MM.1S (cell line): ENCODE measurements around the gene PLXND1.
"Not testable (repeated sequence)": the region's sequence is repeated elsewhere in the genome, so short reads cannot be mapped to it uniquely, and the experiment has no call there.

Source experiments
- DNase-seq: peaks from one replicate; pipeline ENCODE4 v3.0.0-alpha.2; 2015
- H2AFZ ChIP-seq: fragments of 300-600 bp; sonication (generic); 2 replicates; pipeline ENCODE4 v1.6.0; 2016; ENCODE audit warnings: antibody characterized with exemption, low read length
- H3F3A ChIP-seq: fragments of 300-600 bp; sonication (generic); 2 replicates; pipeline ENCODE4 v1.6.1; 2016; ENCODE audit warnings: mild to moderate bottlenecking, antibody characterized with exemption, low read length, moderate library complexity, mixed read lengths; ENCODE audit not compliant: insufficient read depth
- H3K27ac ChIP-seq: fragments of 300-600 bp; sonication (generic); 2 replicates; pipeline ENCODE4 v1.5.1; 2016; ENCODE audit warnings: mild to moderate bottlenecking, low read length
- H3K27me3 ChIP-seq: fragments of 300-600 bp; sonication (generic); replicated peaks from 2 replicates; pipeline ENCODE4 v1.6.0; 2016; ENCODE audit warnings: low read length; ENCODE audit not compliant: insufficient read depth
- H3K36me3 ChIP-seq: fragments of 300-600 bp; sonication (generic); replicated peaks from 2 replicates; pipeline ENCODE4 v1.6.1; 2016; ENCODE audit warnings: mild to moderate bottlenecking, low read length, mixed read lengths; ENCODE audit not compliant: insufficient read depth
- H3K4me1 ChIP-seq: fragments of 300-600 bp; sonication (generic); 2 replicates; pipeline ENCODE4 v1.6.1; 2016; ENCODE audit warnings: low read length, mixed read lengths
- H3K4me2 ChIP-seq: fragments of 300-600 bp; sonication (generic); 2 replicates; pipeline ENCODE4 v1.6.0; 2016; ENCODE audit warnings: low read depth, low read length
- H3K4me3 ChIP-seq: fragments of 300-600 bp; sonication (generic); 2 replicates; pipeline ENCODE4 v1.5.1; 2016; ENCODE audit warnings: low read length, mixed read lengths
- H3K79me2 ChIP-seq: fragments of 300-600 bp; sonication (generic); 2 replicates; pipeline ENCODE4 v1.6.1; 2016; ENCODE audit warnings: mixed run types, low read length, mixed read lengths
- H3K9ac ChIP-seq: fragments of 300-600 bp; sonication (generic); 2 replicates; pipeline ENCODE4 v1.6.1; 2016; ENCODE audit warnings: low read length, mixed read lengths
- H3K9me2 ChIP-seq: fragments of 300-600 bp; sonication (generic); replicated peaks from 2 replicates; pipeline ENCODE4 v1.6.1; 2016; ENCODE audit warnings: mild to moderate bottlenecking, low read length, mixed read lengths; ENCODE audit not compliant: insufficient read depth
- H3K9me3 ChIP-seq: fragments of 300-600 bp; sonication (generic); replicated peaks from 2 replicates; pipeline ENCODE4 v1.6.1; 2016; ENCODE audit warnings: mild to moderate bottlenecking, low read length, mixed read lengths; ENCODE audit not compliant: insufficient read depth
- H4K20me1 ChIP-seq: fragments of 300-600 bp; sonication (generic); 2 replicates; pipeline ENCODE4 v1.6.1; 2016; ENCODE audit warnings: mild to moderate bottlenecking, low read length, moderate library complexity, mixed read lengths; ENCODE audit not compliant: insufficient read depth
- EZH2 ChIP-seq: fragments of 300-600 bp; sonication (generic); optimal IDR thresholded peaks from 2 replicates; pipeline ENCODE3; 2017; ENCODE audit warnings: low read depth, mild to moderate bottlenecking, antibody characterized with exemption, low read length, mixed read lengths
- EZH2phosphoT487 ChIP-seq: fragments of 300-600 bp; sonication (generic); IDR thresholded peaks from 2 replicates; pipeline ENCODE4 v1.6.1; 2018; ENCODE audit warnings: antibody characterized with exemption, low read length
- TF ChIP-seq, protein P1 (sequence below): fragments of 300-600 bp; sonication (generic); IDR thresholded peaks from 2 replicates; pipeline ENCODE4 v1.5.1; 2016; ENCODE audit warnings: antibody characterized with exemption, low read length, mixed read lengths

PLXND1 gene

GRCh38 chr3:129518581-129518980 lies 87.9 kb downstream of the PLXND1 start:
- Histone ChIP-seq H3K4me1 (no peaks in the 10 kb centered on the region), H3K4me3 (no peak overlapping the region), H3K4me2 (no peak overlapping the region), H2AFZ (no peak overlapping the region), H3K27ac (no peak overlapping the region), H4K20me1 (no peaks in the 10 kb centered on the region), H3F3A (no peaks in the 10 kb centered on the region), H3K36me3 (no peaks in the 10 kb centered on the region), H3K9me2 (no peaks in the 10 kb centered on the region), H3K9me3 (no peaks in the 10 kb centered on the region), H3K9ac (no peak overlapping the region), H3K27me3 (no peaks in the 10 kb centered on the region), H3K79me2 (no peaks in the 10 kb centered on the region)
- no peak for DNase-seq
- TF ChIP-seq EZH2phosphoT487 (no peak), EZH2 (no peak)
- TF ChIP-seq, protein P1, sequence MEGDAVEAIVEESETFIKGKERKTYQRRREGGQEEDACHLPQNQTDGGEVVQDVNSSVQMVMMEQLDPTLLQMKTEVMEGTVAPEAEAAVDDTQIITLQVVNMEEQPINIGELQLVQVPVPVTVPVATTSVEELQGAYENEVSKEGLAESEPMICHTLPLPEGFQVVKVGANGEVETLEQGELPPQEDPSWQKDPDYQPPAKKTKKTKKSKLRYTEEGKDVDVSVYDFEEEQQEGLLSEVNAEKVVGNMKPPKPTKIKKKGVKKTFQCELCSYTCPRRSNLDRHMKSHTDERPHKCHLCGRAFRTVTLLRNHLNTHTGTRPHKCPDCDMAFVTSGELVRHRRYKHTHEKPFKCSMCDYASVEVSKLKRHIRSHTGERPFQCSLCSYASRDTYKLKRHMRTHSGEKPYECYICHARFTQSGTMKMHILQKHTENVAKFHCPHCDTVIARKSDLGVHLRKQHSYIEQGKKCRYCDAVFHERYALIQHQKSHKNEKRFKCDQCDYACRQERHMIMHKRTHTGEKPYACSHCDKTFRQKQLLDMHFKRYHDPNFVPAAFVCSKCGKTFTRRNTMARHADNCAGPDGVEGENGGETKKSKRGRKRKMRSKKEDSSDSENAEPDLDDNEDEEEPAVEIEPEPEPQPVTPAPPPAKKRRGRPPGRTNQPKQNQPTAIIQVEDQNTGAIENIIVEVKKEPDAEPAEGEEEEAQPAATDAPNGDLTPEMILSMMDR: no peak

- H3K9ac ChIP-seq: no peak overlapping the region
These were observed 88.4 kb downstream of the PLXND1 start for GRCh38 chr3:129518038-129518561.

GRCh38 chr3:129517516-129517915 lies 89.0 kb downstream of the PLXND1 start:
- H3K27ac ChIP-seq: no peak overlapping the region
- no peaks in the 10 kb centered on the region for H3K4me1 ChIP-seq
- no peaks in the 10 kb centered on the region for H3K9me2 ChIP-seq
- H3K9ac ChIP-seq: no peak overlapping the region
- H3K79me2 ChIP-seq: no peaks in the 10 kb centered on the region
- no peak for DNase-seq
- no peaks in the 10 kb centered on the region for H3F3A ChIP-seq
- no peaks in the 10 kb centered on the region for H3K9me3 ChIP-seq
- H3K4me3 ChIP-seq: no peak overlapping the region
- H4K20me1 ChIP-seq: no peaks in the 10 kb centered on the region
- TF ChIP-seq EZH2phosphoT487 (no peak), EZH2 (no peak)
- TF ChIP-seq, protein P1: no peak
- H2AFZ ChIP-seq: no peak overlapping the region
- H3K27me3 ChIP-seq: no peaks in the 10 kb centered on the region
- no peak overlapping the region for H3K4me2 ChIP-seq
- H3K36me3 ChIP-seq: no peaks in the 10 kb centered on the region

More at GRCh38 chr3:129518038-129518561, 88.4 kb downstream of the PLXND1 start:
- H3K4me1 ChIP-seq: no peaks in the 10 kb centered on the region
- no peaks in the 10 kb centered on the region for H3K9me3 ChIP-seq
- H3K27me3 ChIP-seq: no peaks in the 10 kb centered on the region
- no peak overlapping the region for H3K4me3 ChIP-seq
- no peak overlapping the region for H3K27ac ChIP-seq
- no peaks in the 10 kb centered on the region for H3K79me2 ChIP-seq
- no peak overlapping the region for H2AFZ ChIP-seq
- H3K9me2 ChIP-seq: no peaks in the 10 kb centered on the region
- H3K36me3 ChIP-seq: no peaks in the 10 kb centered on the region
- H4K20me1 ChIP-seq: no peaks in the 10 kb centered on the region
- no peak for DNase-seq
- no peak overlapping the region for H3K4me2 ChIP-seq
- H3F3A ChIP-seq: no peaks in the 10 kb centered on the region
- TF ChIP-seq, protein P1: no peak
- TF ChIP-seq EZH2 (no peak), EZH2phosphoT487 (no peak)

- H3K4me1 ChIP-seq, H4K20me1 ChIP-seq, H3K79me2 ChIP-seq, H3K27me3 ChIP-seq, H2AFZ ChIP-seq, H3K9ac ChIP-seq, H3F3A ChIP-seq, DNase-seq, H3K27ac ChIP-seq, H3K9me2 ChIP-seq, H3K9me3 ChIP-seq, H3K36me3 ChIP-seq, H3K4me2 ChIP-seq, H3K4me3 ChIP-seq: not testable (repeated sequence)
These were observed 90.5 kb downstream of the PLXND1 start for GRCh38 chr3:129515821-129516432.

GRCh38 chr3:129515108-129515820 lies 91.2 kb downstream of the PLXND1 start:
- not testable (repeated sequence) for DNase-seq, H3K9ac ChIP-seq

More at GRCh38 chr3:129515108-129515820, 91.2 kb downstream of the PLXND1 start:
- not testable (repeated sequence) for H2AFZ ChIP-seq, H3F3A ChIP-seq, H3K9me2 ChIP-seq, H3K79me2 ChIP-seq, H3K36me3 ChIP-seq, H3K27me3 ChIP-seq, H3K4me1 ChIP-seq, H4K20me1 ChIP-seq, H3K27ac ChIP-seq, H3K9me3 ChIP-seq, H3K4me2 ChIP-seq, H3K4me3 ChIP-seq
